ENCODE measurements around the gene OPA1.

The OPA1 gene

DNA sequence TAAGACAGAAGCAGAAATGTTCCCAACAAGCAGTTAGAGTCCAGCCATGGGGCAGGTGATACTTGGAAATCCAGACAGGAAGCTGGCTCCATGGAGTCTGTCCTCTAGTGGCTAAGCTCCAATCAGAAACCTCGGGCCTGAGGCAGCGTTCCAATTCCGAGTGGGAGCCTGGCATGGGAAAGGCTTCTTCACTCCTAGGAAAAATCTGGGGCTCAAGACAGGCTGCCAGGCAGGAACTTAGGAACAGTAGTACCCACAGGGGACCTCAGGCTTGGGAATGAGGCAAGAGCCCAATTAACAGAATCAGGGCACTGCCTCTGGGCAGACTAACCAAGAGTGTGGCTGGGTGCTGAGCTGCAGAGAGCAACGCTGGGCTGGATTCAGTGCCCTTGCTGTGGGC lies 32.1 kb upstream of the OPA1 start:
- H3K36me3 ChIP-seq: no peaks in the 10 kb centered on the region
- peaks cover 6% of the 10 kb centered on the region for H3K27me3 ChIP-seq
- no peaks in the 10 kb centered on the region for H3K4me1 ChIP-seq
- H3K9me3 ChIP-seq: no peaks in the 10 kb centered on the region
- H3K4me3 ChIP-seq (ENCODE audit: low read depth, low read length): no peak overlapping the region
- no peak for TF ChIP-seq CTCF (IDR thresholded peaks at IDR 0.05; ENCODE audit: low read depth, low read length)
- peak; percentile 28 for DNase-seq

DNA sequence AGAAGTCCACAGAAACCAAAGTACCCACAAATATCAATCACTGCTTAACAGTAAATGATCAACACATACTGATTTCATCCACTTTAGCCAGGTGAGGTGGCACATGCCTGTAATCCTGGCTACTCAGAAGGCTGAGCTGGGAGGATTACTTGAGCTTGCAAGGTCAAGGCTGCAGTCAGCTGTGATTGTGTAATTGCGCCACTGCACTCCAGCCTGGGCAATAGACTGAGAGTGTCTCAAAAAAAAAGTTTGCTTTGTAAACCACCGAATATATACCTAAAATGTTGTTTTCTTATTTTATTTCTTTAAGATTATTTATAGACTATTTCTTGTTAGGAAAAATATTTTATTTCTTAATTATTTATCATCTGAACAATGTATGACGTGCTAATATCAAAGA lies 29.6 kb upstream of the OPA1 start:
- no peak for TF ChIP-seq CTCF (IDR thresholded peaks at IDR 0.05; ENCODE audit: low read depth, low read length)
- no peaks in the 10 kb centered on the region for H3K9me3 ChIP-seq
- no peaks in the 10 kb centered on the region for H3K36me3 ChIP-seq
- no peaks in the 10 kb centered on the region for H3K27me3 ChIP-seq
- no peak overlapping the region for H3K4me3 ChIP-seq (ENCODE audit: low read depth, low read length)
- no peaks in the 10 kb centered on the region for H3K4me1 ChIP-seq
- no peak for DNase-seq

DNA sequence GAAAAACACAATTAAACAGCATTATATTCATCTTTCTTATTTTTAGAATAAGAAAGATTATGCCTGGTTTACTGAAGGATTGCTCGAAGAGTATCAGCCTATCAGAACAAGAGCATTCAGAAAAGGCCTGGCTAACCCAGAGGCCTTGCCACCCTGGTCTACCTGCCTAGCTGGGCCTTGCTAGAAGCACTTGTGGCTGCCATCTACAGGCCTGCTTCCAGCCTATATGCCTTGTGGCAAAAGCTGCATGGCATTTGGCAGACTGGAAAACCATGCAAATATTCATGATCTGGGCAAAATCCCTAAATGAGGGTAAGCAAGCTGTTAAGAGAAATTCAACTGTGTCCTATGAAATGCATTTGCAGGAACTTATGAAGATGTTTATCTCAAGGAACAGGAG lies 29.0 kb upstream of the OPA1 start:
- peaks cover under 1% of the 10 kb centered on the region; the same call in 1 of the 2 replicates for H3K27me3 ChIP-seq
- DNase-seq: no peak
- H3K9me3 ChIP-seq: no peaks in the 10 kb centered on the region
- no peaks in the 10 kb centered on the region for H3K36me3 ChIP-seq
- no peak overlapping the region for H3K4me3 ChIP-seq (ENCODE audit: low read depth, low read length)
- no peak for TF ChIP-seq CTCF (IDR thresholded peaks at IDR 0.05; ENCODE audit: low read depth, low read length)
- no peaks in the 10 kb centered on the region for H3K4me1 ChIP-seq

DNA sequence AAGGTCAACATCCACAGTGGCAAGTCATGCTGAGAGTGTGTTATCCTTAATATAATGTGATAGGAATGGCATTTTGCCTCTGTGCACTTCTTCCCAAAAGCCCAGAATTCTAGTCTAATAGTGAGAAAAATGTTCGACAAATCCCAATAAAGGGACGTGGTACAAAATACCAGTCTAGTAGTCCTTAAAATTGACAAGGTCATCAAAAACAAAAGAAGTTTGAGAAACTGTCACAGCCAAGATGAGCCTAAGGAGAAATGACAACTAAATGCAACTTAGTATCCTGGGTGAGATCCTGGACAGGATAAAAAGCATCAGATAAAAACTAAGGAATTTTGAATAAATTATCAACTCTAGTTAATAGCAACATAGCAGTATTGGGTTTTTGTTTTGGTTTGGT lies 23.9 kb upstream of the OPA1 start:
- Histone ChIP-seq H3K36me3 (no peaks in the 10 kb centered on the region), H3K27me3 (peaks cover 6% of the 10 kb centered on the region), H3K4me1 (no peaks in the 10 kb centered on the region), H3K4me3 (ENCODE audit: low read depth, low read length) (no peak overlapping the region), H3K9me3 (no peaks in the 10 kb centered on the region)
- no peak for DNase-seq
- no peak for TF ChIP-seq CTCF (IDR thresholded peaks at IDR 0.05; ENCODE audit: low read depth, low read length)

- TF ChIP-seq CTCF (IDR thresholded peaks at IDR 0.05; ENCODE audit: low read depth, low read length): peak; percentile 91
- DNase-seq: peak; percentile 74
Measured at GRCh38 chr3:193572426-193572908, 20.5 kb upstream of the OPA1 start.

GRCh38 chr3:193573403-193574191 lies 19.4 kb upstream of the OPA1 start:
- Histone ChIP-seq H3K4me3 (ENCODE audit: low read depth, low read length) (no peak overlapping the region), H3K27me3 (peaks cover 13% of the 10 kb centered on the region), H3K4me1 (no peaks in the 10 kb centered on the region), H3K36me3 (no peaks in the 10 kb centered on the region), H3K9me3 (no peaks in the 10 kb centered on the region)
- TF ChIP-seq CTCF (IDR thresholded peaks at IDR 0.05; ENCODE audit: low read depth, low read length): no peak
- no peak for DNase-seq

More at GRCh38 chr3:193572426-193572908, 20.5 kb upstream of the OPA1 start:
- no peaks in the 10 kb centered on the region for H3K9me3 ChIP-seq
- no peak overlapping the region for H3K4me3 ChIP-seq (ENCODE audit: low read depth, low read length)
- H3K36me3 ChIP-seq: no peaks in the 10 kb centered on the region
- H3K27me3 ChIP-seq: peaks cover 8% of the 10 kb centered on the region
- H3K4me1 ChIP-seq: no peaks in the 10 kb centered on the region

All from BE2C (cell line).